DND-41 (cell line): ENCODE results near the gene CTTNBP2.

Experiments
- CTCF ChIP-seq: IDR thresholded peaks from 2 replicates; pipeline ENCODE4 v1.5.1; 2012; ENCODE audit warnings: borderline replicate concordance, low read length, moderate library complexity, mild to moderate bottlenecking; ENCODE audit not compliant: poor library complexity, severe bottlenecking; ENCODE audit errors: extremely low read depth
- EZH2 ChIP-seq: IDR thresholded peaks from 3 replicates; pipeline ENCODE4 v1.6.1; 2012; ENCODE audit warnings: borderline replicate concordance, low read depth, mild to moderate bottlenecking, moderate library complexity, low read length, inconsistent platforms; ENCODE audit not compliant: severe bottlenecking

- TF ChIP-seq CTCF = no peak
- no peak for TF ChIP-seq EZH2
These were observed 1.0 kb upstream of the CTTNBP2 start for GRCh38 chr7:117874191-117874700.
